Common myeloid progenitor, CD34-positive (primary cell): ENCODE data around the gene CEACAM5.
A peak's percentile ranks its signal among the peaks of the same experiment; 100 is the strongest.

Source experiments
- CTCF ChIA-PET: fragments of 350-600 bp; sonication (Branson Sonifier 250); formaldehyde crosslinking; loops from one replicate; lab custom pipeline; 2021; ENCODE audit warnings: antibody characterized with exemption; lab: Charles Lee
- POLR2A ChIA-PET: fragments of 350-600 bp; sonication (Branson Sonifier 250); formaldehyde crosslinking; loops from one replicate; lab custom pipeline; 2021; ENCODE audit warnings: antibody characterized with exemption; lab: Charles Lee
- DNase-seq, 3 donors: peaks; one replicate each; pipeline versions ENCODE4 v3.0.0 to v3.0.0-alpha.2; 2013
- H3K27ac ChIP-seq, 2 experiments: 1 replicate in 1 of 2; 2 replicates in 1 of 2; pipeline ENCODE4 v1.7.0; 2013; ENCODE audit warnings: inconsistent platforms in 2 of 2, low read length in 2 of 2, mild to moderate bottlenecking in 2 of 2, low read depth in 1 of 2, moderate library complexity in 1 of 2; ENCODE audit not compliant: severe bottlenecking in 2 of 2, insufficient read depth in 1 of 2, poor library complexity in 1 of 2
- H3K27me3 ChIP-seq, 5 experiments: replicated peaks in 2 of 5; 1 replicate in 3 of 5; 2 replicates in 2 of 5; pipeline versions ENCODE4 v1.6.1 to v1.7.0; 2013; ENCODE audit warnings: low read length in 4 of 5, mild to moderate bottlenecking in 2 of 5, moderate library complexity in 2 of 5, inconsistent platforms in 1 of 5; ENCODE audit not compliant: insufficient read depth in 5 of 5, control insufficient read depth in 4 of 5
- H3K36me3 ChIP-seq, 4 experiments: 1 replicate in 2 of 4; 2 replicates in 2 of 4; pipeline versions ENCODE4 v1.6.1 to v1.7.0; 2013; ENCODE audit warnings: low read length in 3 of 4, control low read depth in 1 of 4, mild to moderate bottlenecking in 1 of 4; ENCODE audit not compliant: control insufficient read depth in 4 of 4, insufficient read depth in 4 of 4
- H3K4me1 ChIP-seq, 4 experiments: 1 replicate in 3 of 4; 2 replicates in 1 of 4; pipeline versions ENCODE4 v1.6.1 to v1.7.1; 2013; ENCODE audit warnings: low read length in 3 of 4, mild to moderate bottlenecking in 3 of 4, control low read depth in 1 of 4, inconsistent platforms in 1 of 4, moderate library complexity in 1 of 4; ENCODE audit not compliant: control insufficient read depth in 4 of 4, insufficient read depth in 4 of 4; ENCODE audit errors: control extremely low read depth in 1 of 4
- H3K4me3 ChIP-seq, 7 experiments: 1 replicate in 4 of 7; 2 replicates in 3 of 7; pipeline versions ENCODE4 v1.5.1 to v1.7.0; 2013; ENCODE audit warnings: mild to moderate bottlenecking in 7 of 7, low read length in 6 of 7, moderate library complexity in 6 of 7, inconsistent platforms in 2 of 7, low read depth in 2 of 7, control low read depth in 1 of 7; ENCODE audit not compliant: insufficient read depth in 4 of 7, control insufficient read depth in 1 of 7; ENCODE audit errors: extremely low read depth in 1 of 7
- H3K9me3 ChIP-seq, 5 experiments: 1 replicate in 4 of 5; 2 replicates in 1 of 5; pipeline versions ENCODE4 v1.6.1 to v1.7.1; 2013; ENCODE audit warnings: low read length in 4 of 5, mild to moderate bottlenecking in 2 of 5, inconsistent platforms in 1 of 5, low read depth in 1 of 5, moderate library complexity in 1 of 5; ENCODE audit not compliant: control insufficient read depth in 4 of 5, insufficient read depth in 2 of 5; ENCODE audit errors: control extremely low read depth in 1 of 5
- WGBS: methylation state at CpG from one replicate; pipeline ENCODE4 v1.1.5; 2013; ENCODE audit not compliant: insufficient coverage; 5-methylcytosine and 5-hydroxymethylcytosine counted together

The CEACAM5 gene

GRCh38 chr19:41699968-41700323 is 8.5 kb upstream of the CEACAM5 start:
- WGBS, result 80% methylated on average over 1 of the region's 2 CpGs
- Histone ChIP-seq H3K36me3 (no peaks in the 10 kb centered on the region), H3K4me1 (peaks cover 1 to 15% (median 10%) of the 10 kb centered on the region in 4 experiments), H3K27ac (no peak overlapping the region), H3K4me3 (no peak overlapping the region), H3K27me3 (peaks cover 0 to 4% (median 3%) of the 10 kb centered on the region in 5 experiments), H3K9me3 (no peaks in the 10 kb centered on the region)
- POLR2A ChIA-PET, result no interaction called here
- no peak for DNase-seq
- CTCF ChIA-PET, result interaction anchor here (0.7 to 2.5 kb wide), 5 partner anchors 9 to 293 kb away, joined by 3 to 8 read pairs (median 5); no protein-coding TSS in a partner anchor

GRCh38 chr19:41700381-41701195 is 7.8 kb upstream of the CEACAM5 start:
- H3K9me3 ChIP-seq, result no peaks in the 10 kb centered on the region
- no peaks in the 10 kb centered on the region for H3K36me3 ChIP-seq
- 97% methylated on average over 12 of the region's 13 CpGs for WGBS
- no peak overlapping the region for H3K27ac ChIP-seq
- POLR2A ChIA-PET, result no interaction called here
- CTCF ChIA-PET, result interaction anchor here (0.8 to 2.5 kb wide), 8 partner anchors 8 to 59 kb away, joined by 3 to 8 read pairs (median 6); no protein-coding TSS in a partner anchor
- H3K4me3 ChIP-seq, result no peak overlapping the region
- peaks cover 0 to 7% (median 4%) of the 10 kb centered on the region in 5 experiments for H3K27me3 ChIP-seq
- DNase-seq, result no peak
- peaks cover 1 to 15% (median 10%) of the 10 kb centered on the region in 4 experiments for H3K4me1 ChIP-seq

GRCh38 chr19:41701401-41702075 is 6.9 kb upstream of the CEACAM5 start:
- Histone ChIP-seq H3K27ac (no peak overlapping the region), H3K27me3 (peaks cover 0 to 10% (median 4%) of the 10 kb centered on the region in 5 experiments), H3K36me3 (no peaks in the 10 kb centered on the region), H3K4me3 (no peak overlapping the region), H3K4me1 (peaks cover 1 to 15% (median 10%) of the 10 kb centered on the region in 4 experiments), H3K9me3 (no peaks in the 10 kb centered on the region)
- 45% methylated on average over 7 of the region's 10 CpGs for WGBS
- ChIA-PET CTCF (interaction anchor here (1.2 to 2.5 kb wide), 5 partner anchors 8 to 92 kb away, joined by 3 to 8 read pairs (median 6); no protein-coding TSS in a partner anchor), POLR2A (no interaction called here)
- peak in 2 of 3 donors; percentile 35 to 39 for DNase-seq

- DNase-seq, result no peak
- H3K4me1 ChIP-seq, result peaks cover 1 to 15% (median 11%) of the 10 kb centered on the region in 4 experiments
- no peaks in the 10 kb centered on the region for H3K36me3 ChIP-seq
- ChIA-PET CTCF (interaction anchor here (1.2 to 2.5 kb wide), 5 partner anchors 7 to 91 kb away, joined by 3 to 8 read pairs (median 6); no protein-coding TSS in a partner anchor), POLR2A (no interaction called here)
- H3K27me3 ChIP-seq, result peaks cover 0 to 10% (median 4%) of the 10 kb centered on the region in 5 experiments
- no peak overlapping the region for H3K4me3 ChIP-seq
- H3K9me3 ChIP-seq, result no peaks in the 10 kb centered on the region
- H3K27ac ChIP-seq, result no peak overlapping the region
- no CpG with 5 or more reads among the region's 3 CpGs for WGBS
These were observed 6.2 kb upstream of the CEACAM5 start for GRCh38 chr19:41702171-41702651.

GRCh38 chr19:41703602-41704293 is 4.7 kb upstream of the CEACAM5 start:
- POLR2A ChIA-PET, result no interaction called here
- no peak for DNase-seq
- H3K36me3 ChIP-seq, result no peaks in the 10 kb centered on the region
- no peaks in the 10 kb centered on the region for H3K9me3 ChIP-seq
- CTCF ChIA-PET, result interaction anchor here (0.6 to 1.1 kb wide), 2 partner anchors 42 to 90 kb away, joined by 3 read pairs; no protein-coding TSS in a partner anchor
- WGBS, result 90% methylated on average over 7 of the region's 8 CpGs
- no peak overlapping the region for H3K4me3 ChIP-seq
- H3K27ac ChIP-seq, result no peak overlapping the region
- peaks cover 0 to 13% (median 4%) of the 10 kb centered on the region in 5 experiments for H3K27me3 ChIP-seq
- H3K4me1 ChIP-seq, result peaks cover 1 to 10% (median 6%) of the 10 kb centered on the region in 4 experiments

GRCh38 chr19:41705393-41706174 is 2.8 kb upstream of the CEACAM5 start:
- Histone ChIP-seq H3K4me3 (no peak overlapping the region), H3K27ac (no peak overlapping the region), H3K36me3 (no peaks in the 10 kb centered on the region), H3K27me3 (peaks cover 0 to 13% (median 6%) of the 10 kb centered on the region in 5 experiments), H3K9me3 (no peaks in the 10 kb centered on the region), H3K4me1 (peaks cover 0 to 2% (median 0%) of the 10 kb centered on the region in 4 experiments)
- CTCF ChIA-PET, result interaction anchor here (0.9 to 3.9 kb wide), 9 partner anchors 10 to 90 kb away, joined by 3 to 59 read pairs (median 4); partner anchors contain the start of gene CEACAM6
- peak; percentile 38 to 75 (median 67) for DNase-seq
- WGBS, result 40% methylated on average over 7 of the region's 10 CpGs
- POLR2A ChIA-PET, result no interaction called here
